Measurements from ENCODE around the gene GPAT2. TPM values are rescaled to one million over a fixed set of nuclear protein-coding genes. Genes with fewer than 3 reads are reported as not detected.
"Not testable (repeated sequence)": the region's sequence is repeated elsewhere in the genome, so short reads cannot be mapped to it uniquely, and the experiment has no call there.

GPAT2 gene
- total RNA-seq, 6 experiments from 2014 or later: 0.39 to 2.0 (median 0.90) TPM; not detected in 2

- H3K4me1 ChIP-seq; H3K9me3 ChIP-seq; intact Hi-C loops (cut with DNase I); H3K27ac ChIP-seq; DNase-seq; H3K4me3 ChIP-seq; ATAC-seq; H3K36me3 ChIP-seq; H3K27me3 ChIP-seq: not testable (repeated sequence)
- WGBS (ENCODE audit: insufficient coverage, low coverage, low lambda C conversion rate, missing lambda C conversion rate): no CpG with 5 or more reads among the region's 6 CpGs
Measured at GRCh38 chr2:96055830-96056229, 21.1 kb upstream of the GPAT2 start.

- ATAC-seq; H3K9me3 ChIP-seq; H3K27me3 ChIP-seq; H3K27ac ChIP-seq; H3K4me1 ChIP-seq; H3K36me3 ChIP-seq; H3K4me3 ChIP-seq; DNase-seq; intact Hi-C loops (cut with DNase I): not testable (repeated sequence)
- WGBS (ENCODE audit: insufficient coverage, low coverage, low lambda C conversion rate, missing lambda C conversion rate): 74% methylated on average over 5 of the region's 7 CpGs
Measured at GRCh38 chr2:96054537-96054936, 19.8 kb upstream of the GPAT2 start.

- WGBS (ENCODE audit: insufficient coverage, low coverage, low lambda C conversion rate, missing lambda C conversion rate): 79% methylated on average over 3 of the region's 7 CpGs
- H3K4me1 ChIP-seq; H3K4me3 ChIP-seq; H3K9me3 ChIP-seq; DNase-seq; H3K27me3 ChIP-seq; ATAC-seq; H3K27ac ChIP-seq; H3K36me3 ChIP-seq; intact Hi-C loops (cut with DNase I): not testable (repeated sequence)
Measured at GRCh38 chr2:96053385-96053784, 18.7 kb upstream of the GPAT2 start.

DNA sequence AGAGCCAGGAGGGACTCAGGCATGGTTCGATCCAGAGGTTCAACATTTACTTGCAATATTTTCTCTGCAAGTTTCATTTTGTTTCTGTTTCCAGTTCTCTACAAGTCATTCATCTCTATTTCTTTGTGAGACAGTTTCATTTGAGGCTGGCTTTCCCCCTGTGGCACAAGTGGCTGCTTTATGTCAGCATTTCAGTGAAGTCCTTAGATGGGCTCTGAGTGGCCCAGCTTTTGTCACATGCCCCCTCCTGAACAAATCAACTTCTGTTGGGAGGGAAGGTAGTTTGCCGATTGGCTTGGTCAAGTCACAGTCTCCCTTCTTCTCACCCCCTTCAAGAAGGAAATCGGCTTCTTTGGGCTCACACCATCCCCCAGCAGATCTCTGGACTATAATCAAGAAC, 17.9 kb upstream of the GPAT2 start:
- H3K36me3 ChIP-seq; H3K27ac ChIP-seq; H3K27me3 ChIP-seq; intact Hi-C loops (cut with DNase I); ATAC-seq; H3K9me3 ChIP-seq; H3K4me1 ChIP-seq; DNase-seq; H3K4me3 ChIP-seq: not testable (repeated sequence)
- 76% methylated on average over 2 of the region's 3 CpGs for WGBS (ENCODE audit: insufficient coverage, low coverage, low lambda C conversion rate, missing lambda C conversion rate)

- H3K27me3 ChIP-seq; H3K36me3 ChIP-seq; H3K27ac ChIP-seq; intact Hi-C loops (cut with DNase I); H3K4me3 ChIP-seq; H3K9me3 ChIP-seq; H3K4me1 ChIP-seq; DNase-seq: not testable (repeated sequence)
- WGBS (ENCODE audit: insufficient coverage, low coverage, low lambda C conversion rate, missing lambda C conversion rate): no CpG with 5 or more reads among the region's 3 CpGs
- ATAC-seq: peak in 2 of 4 donors; percentile 7 to 13
Measured at GRCh38 chr2:96049917-96050262, 15.2 kb upstream of the GPAT2 start.

- peak; percentile 21 to 51 (median 33) for ATAC-seq
- DNase-seq; H3K4me1 ChIP-seq; H3K27me3 ChIP-seq; H3K36me3 ChIP-seq; H3K9me3 ChIP-seq; H3K27ac ChIP-seq; intact Hi-C loops (cut with DNase I); H3K4me3 ChIP-seq: not testable (repeated sequence)
- 0% methylated on average over 1 of the region's 18 CpGs for WGBS (ENCODE audit: insufficient coverage, low coverage, low lambda C conversion rate, missing lambda C conversion rate)
Measured at GRCh38 chr2:96049049-96049916, 14.6 kb upstream of the GPAT2 start.

DNA sequence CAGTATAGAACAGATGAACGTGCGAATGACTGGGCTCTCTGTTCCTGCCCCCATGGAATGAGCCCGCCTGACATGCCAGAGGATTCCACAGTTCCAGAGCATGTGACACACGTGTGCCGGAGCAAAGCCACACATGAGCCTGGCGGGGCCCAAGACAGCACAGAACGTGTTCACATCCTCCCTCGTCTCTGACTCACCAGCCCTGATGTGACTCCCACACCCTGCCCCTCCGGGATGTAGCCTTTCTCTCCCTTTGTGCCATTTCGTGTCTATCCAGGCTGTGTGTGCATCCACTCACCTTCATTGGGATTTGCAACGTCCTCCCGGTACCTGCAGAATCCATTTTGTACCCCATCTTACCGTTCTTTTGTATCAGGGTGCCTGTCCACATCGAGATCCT, 838 bp upstream of the GPAT2 start:
- H3K36me3 ChIP-seq; H3K27ac ChIP-seq; DNase-seq; H3K9me3 ChIP-seq; H3K27me3 ChIP-seq; intact Hi-C loops (cut with DNase I); H3K4me1 ChIP-seq; H3K4me3 ChIP-seq; ATAC-seq: not testable (repeated sequence)
- no CpG with 5 or more reads among the region's 14 CpGs for WGBS (ENCODE audit: insufficient coverage, low coverage, low lambda C conversion rate, missing lambda C conversion rate)

DNA sequence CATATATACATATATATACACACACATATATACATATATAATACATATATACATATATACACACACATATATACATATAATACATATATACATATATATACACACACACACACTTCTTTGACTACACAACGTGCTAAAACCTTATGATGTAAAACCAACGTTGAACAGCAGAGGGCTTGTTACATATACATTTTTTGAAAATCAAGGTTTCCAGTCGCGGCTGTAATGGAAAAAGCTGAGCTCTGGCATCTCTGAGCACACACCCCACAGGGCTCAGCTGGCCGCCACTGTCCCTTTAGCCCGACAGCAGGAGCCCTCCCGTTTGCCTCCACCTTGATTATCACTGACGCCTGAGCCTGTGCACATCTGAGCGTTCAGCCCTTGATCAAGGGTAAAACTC, 719 bp downstream of the GPAT2 start:
- H3K27ac ChIP-seq; H3K27me3 ChIP-seq; DNase-seq; H3K4me3 ChIP-seq; H3K36me3 ChIP-seq; intact Hi-C loops (cut with DNase I); H3K9me3 ChIP-seq; H3K4me1 ChIP-seq: not testable (repeated sequence)
- 33% methylated on average over 1 of the region's 9 CpGs for WGBS (ENCODE audit: insufficient coverage, low coverage, low lambda C conversion rate, missing lambda C conversion rate)
- ATAC-seq: peak in 3 of 4 donors; percentile 16 to 41 (median 37)

GRCh38 chr2:96027725-96028325, 6.9 kb downstream of the GPAT2 start:
- DNase-seq: not testable (repeated sequence)
- no CpG with 5 or more reads among the region's 16 CpGs for WGBS (ENCODE audit: insufficient coverage, low coverage, low lambda C conversion rate, missing lambda C conversion rate)

GRCh38 chr2:96025755-96026154, 9.0 kb downstream of the GPAT2 start:
- H3K9me3 ChIP-seq; ATAC-seq; DNase-seq; intact Hi-C loops (cut with DNase I); H3K4me3 ChIP-seq; H3K27me3 ChIP-seq; H3K36me3 ChIP-seq; H3K4me1 ChIP-seq; H3K27ac ChIP-seq: not testable (repeated sequence)
- no CpG with 5 or more reads among the region's 6 CpGs for whole genome bisulfite sequencing (ENCODE audit: insufficient coverage, low coverage, low lambda C conversion rate, missing lambda C conversion rate)

More at GRCh38 chr2:96027725-96028325, 6.9 kb downstream of the GPAT2 start:
- H3K27me3 ChIP-seq; H3K27ac ChIP-seq; H3K4me1 ChIP-seq; intact Hi-C loops (cut with DNase I); H3K4me3 ChIP-seq; H3K9me3 ChIP-seq; ATAC-seq; H3K36me3 ChIP-seq: not testable (repeated sequence)

All from right lobe of liver (tissue), 6 donors.